A549 (cell line): ENCODE data around the gene ARMC10. TPM values are rescaled to one million over a fixed set of nuclear protein-coding genes. Genes with fewer than 3 reads are reported as not detected.

ENCODE experiments used
- ATAC-seq, 2 experiments: fragments of 200-7000 bp in 1 of 2; fragments of >200 bp in 1 of 2; cut with Nextera tagmentation in 1 of 2; cut with Tn5 transposase in 1 of 2; 3 replicates each; pipeline versions ENCODE4 v1.8.0 to v1.9.1; 2018 to 2020; ENCODE audit warnings: mild to moderate bottlenecking in 1 of 2, moderate library complexity in 1 of 2
- CTCF ChIA-PET: fragments of 300-600 bp; sonication (Branson Sonifier 250); formaldehyde crosslinking; extraction: SDS; loops from one replicate; lab custom pipeline; 2021; ENCODE audit warnings: antibody characterized with exemption, inconsistent platforms; lab: Yijun Ruan, JAX
- POLR2A ChIA-PET: fragments of 350-600 bp; formaldehyde crosslinking; extraction: SDS; loops from one replicate; lab custom pipeline; 2021; ENCODE audit warnings: antibody characterized with exemption, inconsistent platforms; lab: Yijun Ruan, JAX
- DNase-seq, 2 experiments: peaks; one replicate each; pipeline versions ENCODE4 v3.0.0 to v3.0.0-alpha.2; 2011 to 2016; ENCODE audit warnings: low read depth in 1 of 2, low spot score in 1 of 2
- FAIRE-seq: peaks from 2 replicates; lab custom pipeline; 2011; peaks lifted over from hg19 to GRCh38; lab: Jason Lieb, UNC
- H3K27ac ChIP-seq, 2 experiments: fragments of >200 bp; sonication (Bioruptor Twin); formaldehyde crosslinking; 3 replicates each; pipeline ENCODE4 v1.5.1; 2016 to 2017
- H3K4me1 ChIP-seq: fragments of >200 bp; sonication (Bioruptor Twin); formaldehyde crosslinking; 3 replicates; pipeline ENCODE4 v1.6.1; 2016
- H3K4me2 ChIP-seq: fragments of >200 bp; sonication (Bioruptor Twin); formaldehyde crosslinking; 3 replicates; pipeline ENCODE4 v1.6.1; 2016
- H3K4me3 ChIP-seq: fragments of >200 bp; sonication (Bioruptor Twin); formaldehyde crosslinking; 3 replicates; pipeline ENCODE4 v1.5.1; 2016
- H3K9me3 ChIP-seq: fragments of >200 bp; sonication (Bioruptor Twin); formaldehyde crosslinking; 3 replicates; pipeline ENCODE4 v1.6.1; 2016
- CTCF ChIP-seq: fragments of >200 bp; sonication (Bioruptor Twin); formaldehyde crosslinking; IDR thresholded peaks from 3 replicates; pipeline ENCODE4 v1.5.1; 2016
- FOSB ChIP-seq: fragments of 250-450 bp; sonication (Bioruptor Pico); IDR thresholded peaks from 2 replicates; pipeline ENCODE4 v1.5.0; 2020; ENCODE audit warnings: mild to moderate bottlenecking, moderate library complexity
- HOXA7 ChIP-seq: fragments of 250-450 bp; sonication (Bioruptor Pico); IDR thresholded peaks from 2 replicates; pipeline ENCODE4 v1.5.0; 2020; ENCODE audit warnings: mild to moderate bottlenecking, moderate library complexity
- HOXB13 ChIP-seq: fragments of 250-450 bp; sonication (Bioruptor Pico); IDR thresholded peaks from 2 replicates; pipeline ENCODE4 v1.5.0; 2020; ENCODE audit warnings: low read depth, mild to moderate bottlenecking, moderate library complexity
- HOXB5 ChIP-seq: fragments of 250-450 bp; sonication (Bioruptor Pico); IDR thresholded peaks from 2 replicates; pipeline ENCODE4 v1.5.0; 2020; ENCODE audit warnings: mild to moderate bottlenecking, moderate library complexity
- JUN ChIP-seq, 2 experiments: fragments of >200 bp; sonication (Bioruptor Twin); formaldehyde crosslinking; IDR thresholded peaks; 2 replicates in 1 of 2; 3 replicates in 1 of 2; pipeline ENCODE4 v1.6.1; 2016 to 2017
- JUNB ChIP-seq: fragments of >200 bp; sonication (Bioruptor Twin); formaldehyde crosslinking; IDR thresholded peaks from 2 replicates; pipeline ENCODE4 v1.6.1; 2016
- KDM1A ChIP-seq: fragments of 200-600 bp; sonication (generic); IDR thresholded peaks from 2 replicates; pipeline ENCODE4 v1.6.1; 2016; ENCODE audit warnings: low read depth, mild to moderate bottlenecking
- MAFK ChIP-seq: fragments of 450-650 bp; IDR thresholded peaks from 2 replicates; pipeline ENCODE4 v1.6.1; 2014; ENCODE audit not compliant: partially characterized antibody
- MAX ChIP-seq: IDR thresholded peaks from 2 replicates; pipeline ENCODE4 v1.6.1; 2012
- MAZ ChIP-seq: fragments of 150-350 bp; IDR thresholded peaks from 2 replicates; pipeline ENCODE4 v1.6.1; 2014; ENCODE audit warnings: antibody characterized with exemption, low read depth, low read length, borderline replicate concordance
- MYC ChIP-seq: IDR thresholded peaks from 2 replicates; pipeline ENCODE4 v1.6.1; 2012; ENCODE audit warnings: mild to moderate bottlenecking, inconsistent platforms, low read length, improper control_type of control experiment, borderline replicate concordance
- NFE2L2 ChIP-seq: fragments of 150-350 bp; conservative IDR thresholded peaks from 2 replicates; pipeline ENCODE4 v1.6.1; 2014; ENCODE audit warnings: low read length
- NPAS2 ChIP-seq: fragments of 250-450 bp; sonication (Bioruptor Pico); IDR thresholded peaks from 2 replicates; pipeline ENCODE4 v1.8.0; 2022; ENCODE audit warnings: mild to moderate bottlenecking, moderate library complexity, borderline replicate concordance
- PHF8 ChIP-seq: fragments of 200-600 bp; sonication (generic); IDR thresholded peaks from 2 replicates; pipeline ENCODE4 v1.6.1; 2016; ENCODE audit warnings: low read depth, mild to moderate bottlenecking, antibody characterized with exemption, moderate library complexity, borderline replicate concordance
- POLR2A ChIP-seq: IDR thresholded peaks from 2 replicates; pipeline ENCODE4 v1.6.1; 2012; ENCODE audit warnings: mild to moderate bottlenecking, low read length
- RAD21 ChIP-seq, 2 experiments: fragments of >200 bp in 1 of 2; sonication (Bioruptor Twin) in 1 of 2; formaldehyde crosslinking in 1 of 2; IDR thresholded peaks in 1 of 2; conservative IDR thresholded peaks in 1 of 2; 2 replicates in 1 of 2; 3 replicates in 1 of 2; pipeline ENCODE4 v1.6.1; 2012 to 2018; ENCODE audit warnings: inconsistent platforms in 1 of 2
- SMC3 ChIP-seq: fragments of >200 bp; sonication (Bioruptor Twin); formaldehyde crosslinking; IDR thresholded peaks from 3 replicates; pipeline ENCODE4 v1.6.1; 2018; ENCODE audit warnings: inconsistent platforms
- TFCP2L1 ChIP-seq: fragments of 250-450 bp; sonication (Bioruptor Pico); IDR thresholded peaks from 2 replicates; pipeline ENCODE4 v1.5.0; 2021; ENCODE audit warnings: mild to moderate bottlenecking
- ZC3H11A ChIP-seq: fragments of 450-650 bp; IDR thresholded peaks from 2 replicates; pipeline ENCODE4 v1.6.1; 2014; ENCODE audit warnings: antibody characterized with exemption, mild to moderate bottlenecking
- ZNF302 ChIP-seq: fragments of 250-450 bp; sonication (Bioruptor Pico); IDR thresholded peaks from 2 replicates; pipeline ENCODE4 v1.9.0; 2021; ENCODE audit warnings: inconsistent platforms, mild to moderate bottlenecking, moderate library complexity
- WGBS: methylation state at CpG from one replicate; pipeline ENCODE4 v1.1.6; 2017; ENCODE audit errors: missing lambda C conversion rate; 5-methylcytosine and 5-hydroxymethylcytosine counted together
- polyA plus RNA-seq, 4 experiments: library from polyadenylated mRNA; depleted of rRNA in 3 of 4; stranded (reverse); fragments of >200 nt; fragmentation: RNase III in 1 of 4; extraction: RNeasy Plus Mini Kit Qiagen cat#74134 plus additional on column Dnase treatment in 1 of 4; gene quantifications; 2 replicates in 3 of 4; 3 replicates in 1 of 4; pipeline ENCODE4 v1.2.3, GENCODE V29; 2011 to 2017
- TF ChIP-seq, protein P1 (sequence below): IDR thresholded peaks from 2 replicates; pipeline ENCODE4 v1.6.1; 2012

Gene ARMC10
- polyA plus RNA-seq, 2 of the 4 experiments (the other 2 are of a cell fraction), result 36.6 to 63.2 TPM

- FAIRE-seq, result no peak
- CTCF ChIA-PET, result interaction anchor here (1.2 to 1.9 kb wide), 2 partner anchors 9 to 278 kb away, joined by 3 to 13 read pairs; no protein-coding TSS in a partner anchor
- no peak for TF ChIP-seq NFE2L2
- TF ChIP-seq, all 56 proteins: peak for 0
- no peak overlapping the region for H3K4me3 ChIP-seq
- 84% methylated on average over 2 of the region's 2 CpGs for WGBS
- H3K9me3 ChIP-seq, result no peaks in the 10 kb centered on the region
- POLR2A ChIA-PET, result interaction anchor here (0.6 kb wide), 1 partner anchor 316 kb away, joined by 3 read pairs; no protein-coding TSS in a partner anchor
- no peak for DNase-seq
- H3K4me2 ChIP-seq, result no peak overlapping the region
- peaks cover 6% of the 10 kb centered on the region for H3K4me1 ChIP-seq
- no peak for ATAC-seq
- H3K27ac ChIP-seq, result no peak overlapping the region
These were observed 3.9 kb upstream of the ARMC10 start for GRCh38 chr7:103071000-103071399.

GRCh38 chr7:103073989-103074518 lies 886 bp upstream of the ARMC10 start:
- Histone ChIP-seq H3K27ac (peak overlapping the region; percentile 88 to 94), H3K4me2 (peak overlapping the region; percentile 87), H3K4me1 (peaks cover 15% of the 10 kb centered on the region), H3K9me3 (no peaks in the 10 kb centered on the region), H3K4me3 (peak overlapping the region; percentile 93)
- FAIRE-seq (no peak), ATAC-seq (peak; percentile 19 to 31), DNase-seq (peak in 1 of 2 experiments; percentile 10)
- POLR2A ChIA-PET, result interaction anchor here (1.2 to 2.4 kb wide), 3 partner anchors 9 to 75 kb away, joined by 4 to 26 read pairs (median 19); partner anchors contain the start of gene NAPEPLD
- 6% methylated on average over 6 of the region's 6 CpGs for WGBS
- CTCF ChIA-PET, result interaction anchor here (0.5 to 6.1 kb wide), 4 partner anchors 9 to 1871 kb away, joined by 3 to 61 read pairs (median 6); no protein-coding TSS in a partner anchor
- no peak for TF ChIP-seq ZNF302 (CRISPR knock-in tag)
- TF ChIP-seq MYC, result no peak
- no peak for TF ChIP-seq TFCP2L1 (CRISPR knock-in tag)
- TF ChIP-seq CTCF, result no peak
- no peak for TF ChIP-seq HOXB5 (CRISPR knock-in tag)
- TF ChIP-seq SMC3, result no peak
- no peak for TF ChIP-seq HOXB13 (CRISPR knock-in tag)
- TF ChIP-seq HOXA7 (CRISPR knock-in tag), result no peak
- TF ChIP-seq MAFK, result no peak
- TF ChIP-seq NPAS2 (CRISPR knock-in tag), result no peak
- TF ChIP-seq FOSB (CRISPR knock-in tag), result no peak
- no peak for TF ChIP-seq MAX

DNA sequence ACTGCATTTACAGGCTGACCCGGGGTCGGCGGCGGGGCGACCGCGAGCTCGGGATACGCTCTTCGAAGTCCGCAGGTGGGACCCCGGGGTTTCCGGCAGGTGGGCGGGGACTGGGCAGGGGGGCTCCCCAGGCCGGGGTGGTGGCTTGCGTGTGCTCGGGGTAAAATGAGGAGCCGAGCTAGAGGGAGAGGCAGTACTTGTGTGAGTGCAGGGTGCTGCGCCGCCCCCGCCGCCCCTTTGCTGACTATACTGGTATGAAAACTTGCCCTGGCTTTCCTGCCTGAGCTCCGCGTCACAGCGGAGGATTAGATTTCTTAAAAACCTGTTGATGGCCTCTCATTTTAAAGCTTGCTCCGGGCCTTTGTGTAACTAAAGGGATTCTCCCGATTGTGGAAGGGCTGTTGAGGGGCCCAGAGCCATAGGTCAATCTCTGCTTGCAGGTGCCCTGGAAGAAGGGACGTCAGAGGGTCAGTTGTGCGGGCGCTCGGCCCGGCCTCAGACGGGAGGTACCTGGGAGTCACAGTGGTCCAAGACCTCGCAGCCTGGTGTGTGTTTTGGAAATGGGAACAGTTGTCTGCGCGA lies 488 bp downstream of the ARMC10 start:
- POLR2A ChIA-PET, result interaction anchor here (0.9 to 2.4 kb wide), 12 partner anchors 8 to 403 kb away, joined by 3 to 26 read pairs (median 4); partner anchors contain the start of genes FAM185A, NAPEPLD and PSMC2
- DNase-seq, result peak; percentile 15 to 36
- H3K27ac ChIP-seq, result peak overlapping the region; percentile 88 to 94
- TF ChIP-seq HOXB5 (CRISPR knock-in tag) (no peak), KDM1A (no peak), POLR2A (no peak), JUNB (no peak), RAD21 (conservative IDR thresholded peaks at IDR 0.05 in 1 of 2, IDR thresholded peaks at IDR 0.05 in 1 of 2) (0 out of 5 replicates have a peak, but pooled peaks of 1 of the 2 experiments have one; percentile 1), JUN (IDR thresholded peaks at IDR 0.05) (peak in 1 of 2 experiments; percentile 65; a peak in 2 of 5 replicates), ZC3H11A (no peak), MAZ (no peak), PHF8 (no peak)
- TF ChIP-seq, protein P1, sequence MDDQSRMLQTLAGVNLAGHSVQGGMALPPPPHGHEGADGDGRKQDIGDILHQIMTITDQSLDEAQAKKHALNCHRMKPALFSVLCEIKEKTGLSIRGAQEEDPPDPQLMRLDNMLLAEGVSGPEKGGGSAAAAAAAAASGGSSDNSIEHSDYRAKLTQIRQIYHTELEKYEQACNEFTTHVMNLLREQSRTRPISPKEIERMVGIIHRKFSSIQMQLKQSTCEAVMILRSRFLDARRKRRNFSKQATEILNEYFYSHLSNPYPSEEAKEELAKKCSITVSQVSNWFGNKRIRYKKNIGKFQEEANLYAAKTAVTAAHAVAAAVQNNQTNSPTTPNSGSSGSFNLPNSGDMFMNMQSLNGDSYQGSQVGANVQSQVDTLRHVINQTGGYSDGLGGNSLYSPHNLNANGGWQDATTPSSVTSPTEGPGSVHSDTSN, result no peak
- H3K4me3 ChIP-seq, result peak overlapping the region; percentile 93
- H3K4me1 ChIP-seq, result peaks cover 15% of the 10 kb centered on the region
- FAIRE-seq, result no peak
- CTCF ChIA-PET, result interaction anchor here (0.6 to 6.1 kb wide), 4 partner anchors 15 to 65 kb away, joined by 3 to 61 read pairs (median 6); no protein-coding TSS in a partner anchor
- ATAC-seq, result peak; percentile 21 to 54
- no peaks in the 10 kb centered on the region for H3K9me3 ChIP-seq
- peak overlapping the region; percentile 83 for H3K4me2 ChIP-seq
- WGBS, result 4% methylated on average over 24 of the region's 36 CpGs
